Chondrocyte (in vitro differentiated cells): ENCODE measurements around the gene CEP89. TPM values are rescaled to one million over a fixed set of nuclear protein-coding genes. Genes with fewer than 3 reads are reported as not detected.
A peak's percentile ranks its signal among the peaks of the same experiment; 100 is the strongest.
"Not testable (repeated sequence)": the region's sequence is repeated elsewhere in the genome, so short reads cannot be mapped to it uniquely, and the experiment has no call there.

Experiments used
- DNase-seq: peaks from one replicate; pipeline ENCODE4 v3.0.0; 2021; ENCODE audit warnings: mixed read lengths, low spot score
- H3K27ac Mint-ChIP-seq: one replicate; pipeline ENCODE4 v1.8.0; 2021; ENCODE audit warnings: mild to moderate bottlenecking, moderate library complexity, mixed read lengths; ENCODE audit not compliant: unreplicated experiment
- H3K27me3 Mint-ChIP-seq: 2 replicates; pipeline ENCODE4 v1.8.0; 2021; ENCODE audit warnings: low read depth, mixed read lengths
- H3K36me3 Mint-ChIP-seq: 2 replicates; pipeline ENCODE4 v1.8.0; 2021; ENCODE audit warnings: low read depth, mixed read lengths
- H3K4me1 Mint-ChIP-seq: 2 replicates; pipeline ENCODE4 v1.8.0; 2021; ENCODE audit warnings: low read depth, mild to moderate bottlenecking, mixed read lengths
- H3K4me3 Mint-ChIP-seq: one replicate; pipeline ENCODE4 v1.8.0; 2021; ENCODE audit warnings: mild to moderate bottlenecking, moderate library complexity, mixed read lengths; ENCODE audit not compliant: unreplicated experiment
- H3K9me3 Mint-ChIP-seq: 2 replicates; pipeline ENCODE4 v1.8.0; 2021; ENCODE audit warnings: low read depth, mixed read lengths
- total RNA-seq: library from RNA; stranded (reverse); gene quantifications from 3 replicates; pipeline ENCODE4 v1.2.1, GENCODE V29; 2021
- TF ChIP-seq, protein P1 (sequence below): fragments of 200-600 bp; sonication (generic); IDR thresholded peaks from 2 replicates; pipeline ENCODE4 v1.5.0; 2021; ENCODE audit warnings: antibody characterized with exemption, mild to moderate bottlenecking, moderate library complexity

The CEP89 gene
- total RNA-seq, 1 donor from 2014 or later = 29.8 TPM

DNA sequence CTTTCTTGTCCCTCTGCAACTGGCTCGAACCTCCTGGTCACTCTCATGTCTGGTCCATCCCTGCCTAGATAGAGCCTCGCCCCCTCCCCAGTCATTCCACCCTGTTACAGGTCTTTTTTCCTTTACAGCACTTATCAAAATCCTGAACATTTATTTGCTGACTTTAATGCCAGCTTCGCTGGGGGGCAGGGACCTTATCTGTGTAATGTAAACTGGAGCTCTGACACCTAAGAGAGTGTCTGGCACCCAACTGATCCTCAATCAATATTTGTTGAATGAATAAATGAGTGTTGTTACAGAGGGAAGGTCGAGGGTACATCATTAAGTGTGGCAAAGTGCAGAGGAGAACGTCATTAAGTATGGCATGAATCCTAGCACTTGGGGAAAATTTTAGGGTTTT lies 17.0 kb upstream of the CEP89 start:
- no peak overlapping the region for H3K27ac Mint-ChIP-seq
- TF ChIP-seq, protein P1, sequence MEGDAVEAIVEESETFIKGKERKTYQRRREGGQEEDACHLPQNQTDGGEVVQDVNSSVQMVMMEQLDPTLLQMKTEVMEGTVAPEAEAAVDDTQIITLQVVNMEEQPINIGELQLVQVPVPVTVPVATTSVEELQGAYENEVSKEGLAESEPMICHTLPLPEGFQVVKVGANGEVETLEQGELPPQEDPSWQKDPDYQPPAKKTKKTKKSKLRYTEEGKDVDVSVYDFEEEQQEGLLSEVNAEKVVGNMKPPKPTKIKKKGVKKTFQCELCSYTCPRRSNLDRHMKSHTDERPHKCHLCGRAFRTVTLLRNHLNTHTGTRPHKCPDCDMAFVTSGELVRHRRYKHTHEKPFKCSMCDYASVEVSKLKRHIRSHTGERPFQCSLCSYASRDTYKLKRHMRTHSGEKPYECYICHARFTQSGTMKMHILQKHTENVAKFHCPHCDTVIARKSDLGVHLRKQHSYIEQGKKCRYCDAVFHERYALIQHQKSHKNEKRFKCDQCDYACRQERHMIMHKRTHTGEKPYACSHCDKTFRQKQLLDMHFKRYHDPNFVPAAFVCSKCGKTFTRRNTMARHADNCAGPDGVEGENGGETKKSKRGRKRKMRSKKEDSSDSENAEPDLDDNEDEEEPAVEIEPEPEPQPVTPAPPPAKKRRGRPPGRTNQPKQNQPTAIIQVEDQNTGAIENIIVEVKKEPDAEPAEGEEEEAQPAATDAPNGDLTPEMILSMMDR = no peak

DNA sequence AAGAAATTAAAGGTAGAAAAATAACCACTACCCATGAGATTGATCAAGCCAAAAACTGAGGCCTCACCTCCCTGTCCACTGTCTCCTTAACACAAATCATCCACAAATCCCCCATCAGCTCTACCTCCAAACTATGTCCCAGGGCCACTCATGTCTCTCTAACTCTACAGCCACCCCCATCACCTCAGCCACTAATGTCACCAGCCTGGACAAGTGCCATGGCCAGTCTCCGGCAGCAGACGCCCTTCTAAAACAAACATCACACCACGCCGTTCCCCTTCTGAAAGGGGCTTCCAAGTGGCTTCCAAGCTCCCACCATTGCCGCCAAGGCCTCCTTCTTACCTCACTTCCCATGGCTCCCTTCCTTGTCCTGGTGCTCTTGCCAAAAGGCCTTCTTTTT lies 16.5 kb upstream of the CEP89 start:
- peaks cover 15% of the 10 kb centered on the region for H3K36me3 Mint-ChIP-seq
- not testable (repeated sequence) for H3K27ac Mint-ChIP-seq, H3K9me3 Mint-ChIP-seq, H3K4me1 Mint-ChIP-seq, H3K27me3 Mint-ChIP-seq, DNase-seq, H3K4me3 Mint-ChIP-seq

More for the DNA sequence above, 17.0 kb upstream of the CEP89 start:
- H3K36me3 Mint-ChIP-seq = peaks cover 15% of the 10 kb centered on the region
- H3K4me1 Mint-ChIP-seq = no peaks in the 10 kb centered on the region
- no peak overlapping the region for H3K4me3 Mint-ChIP-seq
- DNase-seq = no peak
- H3K9me3 Mint-ChIP-seq = no peaks in the 10 kb centered on the region
- no peaks in the 10 kb centered on the region for H3K27me3 Mint-ChIP-seq

DNA sequence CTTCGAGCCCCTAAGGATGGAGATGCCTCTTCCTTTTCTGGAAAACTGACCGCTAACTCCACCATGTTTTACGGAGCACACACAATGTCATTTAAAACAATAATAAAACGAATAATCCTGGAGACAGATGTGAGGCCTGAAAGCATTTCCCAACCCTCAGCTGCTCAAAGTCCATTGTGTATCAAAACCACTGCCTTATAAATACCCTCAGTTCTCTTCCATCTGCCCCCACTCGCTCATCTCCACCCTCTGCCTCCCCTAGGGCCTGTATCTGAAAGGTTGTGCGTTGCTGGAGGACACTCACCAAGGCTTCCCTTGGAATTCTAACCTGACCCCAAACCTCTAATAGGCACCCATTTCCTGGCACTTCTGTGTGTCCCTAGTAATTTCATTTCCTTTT lies 10.7 kb upstream of the CEP89 start:
- H3K36me3 Mint-ChIP-seq, H3K4me3 Mint-ChIP-seq, H3K27ac Mint-ChIP-seq: not testable (repeated sequence)

DNA sequence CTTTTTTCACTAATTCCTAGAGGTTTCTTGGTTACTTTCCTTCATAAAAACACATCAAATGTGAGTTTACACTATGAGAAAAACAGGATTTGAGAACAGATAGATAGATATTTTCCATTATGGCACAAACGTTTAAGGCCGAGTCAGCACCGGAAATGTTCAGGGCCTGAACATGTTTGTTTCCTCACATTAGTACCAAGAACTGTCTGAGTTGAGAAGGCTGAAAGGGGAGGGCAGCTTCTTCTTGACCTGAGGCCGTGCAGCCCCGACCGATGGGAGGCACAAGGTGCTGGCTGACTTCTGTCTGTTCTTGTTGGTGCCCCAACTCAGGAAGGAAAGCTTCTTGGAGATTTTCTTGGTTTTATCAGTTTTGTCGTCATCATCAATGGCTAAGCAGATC lies 8.0 kb upstream of the CEP89 start:
- DNase-seq, H3K27ac Mint-ChIP-seq, H3K36me3 Mint-ChIP-seq, H3K4me3 Mint-ChIP-seq, H3K9me3 Mint-ChIP-seq, H3K27me3 Mint-ChIP-seq, H3K4me1 Mint-ChIP-seq: not testable (repeated sequence)

More for the DNA sequence above, 10.7 kb upstream of the CEP89 start:
- H3K4me1 Mint-ChIP-seq, H3K9me3 Mint-ChIP-seq, H3K27me3 Mint-ChIP-seq, DNase-seq: not testable (repeated sequence)

DNA sequence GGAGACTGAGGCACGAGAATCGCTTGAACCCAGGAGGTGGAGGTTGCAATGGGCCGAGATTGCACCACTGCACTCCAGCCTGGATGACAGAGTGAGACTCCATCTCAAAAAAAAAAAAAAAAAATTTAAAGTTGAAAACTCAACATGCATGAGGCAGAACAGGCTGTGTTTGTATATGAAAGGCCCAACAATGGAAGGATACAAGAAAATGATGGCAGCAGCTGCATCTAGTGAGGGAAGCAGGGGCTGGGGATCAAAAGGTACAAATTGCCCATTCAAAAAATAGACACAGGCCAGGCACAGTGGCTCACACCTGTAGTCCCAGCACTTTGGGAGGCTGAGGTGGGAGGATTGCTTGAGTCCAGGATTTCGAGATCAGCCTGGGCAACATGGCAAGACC lies 6.1 kb upstream of the CEP89 start:
- H3K36me3 Mint-ChIP-seq, H3K27ac Mint-ChIP-seq, H3K27me3 Mint-ChIP-seq, DNase-seq, H3K4me1 Mint-ChIP-seq, H3K9me3 Mint-ChIP-seq, H3K4me3 Mint-ChIP-seq: not testable (repeated sequence)

DNA sequence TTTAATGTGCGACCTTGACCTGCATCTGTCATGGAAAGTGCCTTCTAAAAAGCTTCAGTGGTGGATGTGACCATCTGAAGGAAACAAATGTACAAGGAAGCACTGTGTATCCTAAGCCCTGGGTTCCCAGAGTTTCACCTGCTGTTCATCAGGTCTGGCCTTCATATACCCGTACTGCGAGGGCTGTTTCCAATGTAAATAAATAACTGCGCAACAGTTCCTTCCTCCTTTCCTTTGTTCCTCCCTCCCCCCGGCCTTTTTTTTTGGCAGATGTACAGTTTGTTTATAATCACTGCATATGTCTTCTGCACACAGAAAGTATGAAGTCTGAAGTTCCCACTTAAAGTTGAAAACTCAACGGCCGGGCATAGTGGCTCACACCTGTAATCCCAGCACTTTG lies 5.5 kb upstream of the CEP89 start:
- peaks cover 2% of the 10 kb centered on the region for H3K36me3 Mint-ChIP-seq
- no peak overlapping the region for H3K27ac Mint-ChIP-seq
- peaks cover 2% of the 10 kb centered on the region for H3K4me1 Mint-ChIP-seq
- no peak for DNase-seq
- no peaks in the 10 kb centered on the region for H3K9me3 Mint-ChIP-seq
- H3K27me3 Mint-ChIP-seq = no peaks in the 10 kb centered on the region
- TF ChIP-seq, protein P1 = no peak
- no peak overlapping the region for H3K4me3 Mint-ChIP-seq

DNA sequence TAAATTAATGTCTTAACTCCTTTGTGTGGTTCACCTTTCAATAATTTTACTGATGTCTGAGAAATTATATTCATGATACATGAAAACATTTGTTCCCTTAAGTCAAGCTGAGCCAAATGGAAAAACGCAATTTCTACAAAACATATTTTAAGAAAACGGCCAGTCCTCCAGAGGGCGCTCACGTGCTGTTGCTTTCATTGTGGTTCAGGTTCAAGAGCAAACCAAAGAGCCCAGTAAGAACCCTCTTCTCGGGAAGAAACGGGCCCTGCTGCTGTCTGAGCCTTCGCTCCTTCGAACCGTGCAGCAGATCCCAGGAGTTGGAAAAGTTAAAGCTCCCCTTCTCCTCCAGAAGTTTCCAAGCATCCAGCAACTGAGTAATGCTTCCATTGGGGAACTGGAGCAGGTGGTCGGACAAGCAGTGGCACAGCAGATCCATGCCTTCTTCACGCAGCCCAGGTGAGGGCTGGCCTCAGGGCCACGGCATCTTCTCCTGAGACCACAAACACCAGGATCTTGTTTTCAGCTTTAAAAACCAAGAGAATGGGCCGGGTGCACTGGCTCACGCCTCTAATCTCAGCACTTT lies 4.6 kb upstream of the CEP89 start:
- TF ChIP-seq, protein P1 = peak; percentile 90
- Mint-ChIP-seq H3K36me3 (peaks cover 2% of the 10 kb centered on the region), H3K27ac (no peak overlapping the region), H3K4me3 (no peak overlapping the region), H3K9me3 (no peaks in the 10 kb centered on the region), H3K4me1 (peaks cover 6% of the 10 kb centered on the region), H3K27me3 (no peaks in the 10 kb centered on the region)
- DNase-seq = no peak
